CD8-positive, alpha-beta memory T cell (primary cell): ENCODE measurements around the gene DOCK2. TPM values are rescaled to one million over a fixed set of nuclear protein-coding genes. Genes with fewer than 3 reads are reported as not detected.

Experiments used
- CTCF ChIA-PET: fragments of 350-600 bp; sonication (Branson Sonifier 250); formaldehyde crosslinking; loops from one replicate; lab custom pipeline; 2021; ENCODE audit warnings: antibody characterized with exemption; lab: Charles Lee
- POLR2A ChIA-PET: fragments of 350-600 bp; sonication (Branson Sonifier 250); formaldehyde crosslinking; loops from one replicate; lab custom pipeline; 2021; ENCODE audit warnings: antibody characterized with exemption; lab: Charles Lee
- DNase-seq, 5 donors: peaks; one replicate each; pipeline versions ENCODE4 v3.0.0 to v3.0.0-alpha.2; 2020 to 2022; ENCODE audit warnings: mixed read lengths in 1 of 5
- H3K27ac ChIP-seq: one replicate; pipeline ENCODE4 v1.7.0; 2013; ENCODE audit warnings: low read depth, mild to moderate bottlenecking, low read length, moderate library complexity
- H3K27me3 ChIP-seq: 2 replicates; pipeline ENCODE4 v1.7.0; 2013; ENCODE audit warnings: low read length, mild to moderate bottlenecking; ENCODE audit not compliant: insufficient read depth, poor library complexity, severe bottlenecking
- H3K36me3 ChIP-seq: 2 replicates; pipeline ENCODE4 v1.7.0; 2013; ENCODE audit warnings: mild to moderate bottlenecking, low read length, moderate library complexity; ENCODE audit not compliant: insufficient read depth
- H3K4me1 ChIP-seq: 2 replicates; pipeline ENCODE4 v1.7.0; 2013; ENCODE audit warnings: mild to moderate bottlenecking, low read length, moderate library complexity; ENCODE audit not compliant: insufficient read depth
- H3K4me3 ChIP-seq: 2 replicates; pipeline ENCODE4 v1.7.0; 2013; ENCODE audit warnings: mild to moderate bottlenecking, low read length
- H3K9me3 ChIP-seq: 2 replicates; pipeline ENCODE4 v1.7.0; 2013; ENCODE audit warnings: mild to moderate bottlenecking, low read length
- H3K27ac Mint-ChIP-seq, 8 donors: one replicate each; pipeline ENCODE4 v1.8.0; 2020 to 2021; ENCODE audit warnings: mixed read lengths in 8 of 8, mild to moderate bottlenecking in 6 of 8, inconsistent platforms in 3 of 8, moderate library complexity in 3 of 8
- H3K27me3 Mint-ChIP-seq, 2 donors: one replicate each; pipeline ENCODE4 v1.8.0; 2020 to 2021; ENCODE audit warnings: mixed read lengths in 2 of 2, mild to moderate bottlenecking in 1 of 2, moderate library complexity in 1 of 2
- H3K36me3 Mint-ChIP-seq, 3 donors: one replicate each; pipeline ENCODE4 v1.8.0; 2020 to 2021; ENCODE audit warnings: mixed read lengths in 3 of 3, inconsistent platforms in 1 of 3, mild to moderate bottlenecking in 1 of 3
- H3K4me1 Mint-ChIP-seq, 3 donors: one replicate each; pipeline ENCODE4 v1.8.0; 2020 to 2021; ENCODE audit warnings: mixed read lengths in 3 of 3, inconsistent platforms in 1 of 3, mild to moderate bottlenecking in 1 of 3
- H3K4me3 Mint-ChIP-seq, 7 donors: one replicate each; pipeline ENCODE4 v1.8.0; 2020 to 2021; ENCODE audit warnings: mixed read lengths in 7 of 7, mild to moderate bottlenecking in 6 of 7, moderate library complexity in 4 of 7, inconsistent platforms in 2 of 7
- H3K9me3 Mint-ChIP-seq, 5 donors: one replicate each; pipeline ENCODE4 v1.8.0; 2020 to 2022; ENCODE audit warnings: mixed read lengths in 5 of 5, mild to moderate bottlenecking in 3 of 5, moderate library complexity in 2 of 5, inconsistent platforms in 1 of 5
- polyA plus RNA-seq: library from polyadenylated mRNA; unstranded; fragments of 300-500 nt; fragmentation: Illumina TruSeq; gene quantifications from one replicate; pipeline ENCODE4 v1.2.3, GENCODE V29; 2021
- total RNA-seq, 2 experiments: library from RNA; stranded (reverse); gene quantifications; one replicate each; pipeline ENCODE4 v1.2.3, GENCODE V29; 2021

Gene DOCK2
- total and polyA plus RNA-seq, 3 experiments from 2014 or later: 102 to 157 (median 155) TPM

DNA sequence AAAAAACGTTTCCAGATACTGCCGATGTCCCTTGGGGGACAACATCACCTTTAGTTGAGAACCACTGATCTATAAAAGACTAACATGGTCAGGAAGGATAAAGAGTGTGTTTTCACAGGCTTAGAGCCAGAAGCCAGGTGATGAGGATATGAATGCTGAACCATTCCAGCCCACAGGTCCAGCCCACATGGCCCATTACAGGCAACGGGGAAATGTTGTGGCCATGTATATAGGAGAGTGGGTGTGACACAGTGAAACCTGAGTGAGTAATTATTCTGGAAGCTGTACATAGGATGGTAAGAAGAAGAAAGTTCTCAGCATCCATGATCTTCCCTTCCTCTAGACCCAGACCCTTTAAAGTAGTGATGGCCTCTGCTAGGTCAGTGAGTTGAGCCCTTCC, 412.6 kb downstream of the DOCK2 start:
- no peaks in the 10 kb centered on the region for H3K9me3 ChIP-seq
- ChIA-PET CTCF (no interaction called here), POLR2A (no interaction called here)
- Mint-ChIP-seq H3K36me3 (peaks cover 52 to 97% (median 56%) of the 10 kb centered on the region in 3 donors), H3K27ac (peak overlapping the region in 1 of 8 donors; percentile 6), H3K9me3 (no peaks in the 10 kb centered on the region), H3K27me3 (peaks cover 0 to 1% of the 10 kb centered on the region in 2 donors), H3K4me3 (no peak overlapping the region), H3K4me1 (peaks cover 0 to under 1% (median 0%) of the 10 kb centered on the region in 3 donors)
- no peak for DNase-seq
- peaks cover 77% of the 10 kb centered on the region for H3K36me3 ChIP-seq
- no peaks in the 10 kb centered on the region for H3K27me3 ChIP-seq
- H3K4me3 ChIP-seq: no peak overlapping the region
- no peaks in the 10 kb centered on the region for H3K4me1 ChIP-seq
- H3K27ac ChIP-seq: no peak overlapping the region

GRCh38 chr5:170053896-170054295, 416.8 kb downstream of the DOCK2 start:
- Histone ChIP-seq H3K9me3 (no peaks in the 10 kb centered on the region), H3K36me3 (peaks cover 74% of the 10 kb centered on the region), H3K4me3 (no peak overlapping the region), H3K4me1 (no peaks in the 10 kb centered on the region), H3K27ac (no peak overlapping the region), H3K27me3 (no peaks in the 10 kb centered on the region)
- H3K9me3 Mint-ChIP-seq: peaks cover 0 to 4% (median 2%) of the 10 kb centered on the region in 5 donors
- peaks cover 0 to 3% of the 10 kb centered on the region in 2 donors for H3K27me3 Mint-ChIP-seq
- no peaks in the 10 kb centered on the region for H3K4me1 Mint-ChIP-seq
- POLR2A ChIA-PET: no interaction called here
- no peak overlapping the region for H3K4me3 Mint-ChIP-seq
- H3K36me3 Mint-ChIP-seq: peaks cover 70 to 99% (median 77%) of the 10 kb centered on the region in 3 donors
- no peak for DNase-seq
- H3K27ac Mint-ChIP-seq: peak overlapping the region in 2 of 8 donors; percentile 39 to 43
- CTCF ChIA-PET: no interaction called here

GRCh38 chr5:170055606-170056005, 418.5 kb downstream of the DOCK2 start:
- Mint-ChIP-seq H3K27ac (no peak overlapping the region), H3K9me3 (peaks cover 0 to 4% (median 2%) of the 10 kb centered on the region in 5 donors), H3K36me3 (peaks cover 65 to 97% (median 72%) of the 10 kb centered on the region in 3 donors), H3K4me3 (no peak overlapping the region), H3K4me1 (no peaks in the 10 kb centered on the region), H3K27me3 (peaks cover 0 to 3% of the 10 kb centered on the region in 2 donors)
- ChIA-PET POLR2A (no interaction called here), CTCF (no interaction called here)
- H3K9me3 ChIP-seq: no peaks in the 10 kb centered on the region
- H3K27ac ChIP-seq: no peak overlapping the region
- no peak for DNase-seq
- H3K36me3 ChIP-seq: peaks cover 60% of the 10 kb centered on the region
- no peaks in the 10 kb centered on the region for H3K4me1 ChIP-seq
- no peaks in the 10 kb centered on the region for H3K27me3 ChIP-seq
- no peak overlapping the region for H3K4me3 ChIP-seq

- H3K27ac Mint-ChIP-seq: peak overlapping the region in 1 of 8 donors; percentile 72
- H3K4me1 ChIP-seq: no peaks in the 10 kb centered on the region
- H3K9me3 Mint-ChIP-seq: peaks cover 0 to 4% (median 2%) of the 10 kb centered on the region in 5 donors
- peaks cover 63 to 95% (median 69%) of the 10 kb centered on the region in 3 donors for H3K36me3 Mint-ChIP-seq
- H3K4me1 Mint-ChIP-seq: no peaks in the 10 kb centered on the region
- H3K4me3 ChIP-seq: no peak overlapping the region
- H3K27me3 Mint-ChIP-seq: peaks cover 0 to 3% of the 10 kb centered on the region in 2 donors
- peaks cover 51% of the 10 kb centered on the region for H3K36me3 ChIP-seq
- CTCF ChIA-PET: no interaction called here
- H3K4me3 Mint-ChIP-seq: no peak overlapping the region
- no peaks in the 10 kb centered on the region for H3K9me3 ChIP-seq
- H3K27ac ChIP-seq: no peak overlapping the region
- no peaks in the 10 kb centered on the region for H3K27me3 ChIP-seq
- DNase-seq: no peak
- POLR2A ChIA-PET: no interaction called here
Observed at GRCh38 chr5:170056561-170057267, 419.6 kb downstream of the DOCK2 start.

DNA sequence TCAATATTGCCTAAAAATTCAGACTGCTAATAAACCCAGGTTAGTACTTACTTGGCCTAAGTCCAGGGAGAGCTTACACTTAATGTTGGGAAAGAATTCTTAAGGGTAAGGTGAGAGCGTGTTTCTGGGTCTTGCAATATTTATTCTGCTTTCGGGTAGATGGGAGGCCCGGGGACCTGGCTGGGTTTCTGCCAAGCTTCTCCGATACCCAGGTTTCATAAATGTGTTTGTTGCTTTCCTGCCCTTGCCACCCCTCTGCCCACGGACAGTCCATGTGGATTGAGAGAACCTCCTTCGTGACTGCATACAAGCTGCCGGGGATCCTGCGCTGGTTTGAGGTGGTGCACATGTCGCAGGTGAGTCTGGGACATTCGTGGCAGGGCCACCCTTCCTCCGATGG, 420.2 kb downstream of the DOCK2 start:
- H3K36me3 Mint-ChIP-seq: peaks cover 59 to 95% (median 69%) of the 10 kb centered on the region in 3 donors
- no peak for DNase-seq
- H3K27me3 Mint-ChIP-seq: peaks cover 0 to 3% of the 10 kb centered on the region in 2 donors
- H3K4me1 ChIP-seq: no peaks in the 10 kb centered on the region
- no peaks in the 10 kb centered on the region for H3K9me3 ChIP-seq
- H3K27me3 ChIP-seq: no peaks in the 10 kb centered on the region
- H3K27ac Mint-ChIP-seq: no peak overlapping the region
- peaks cover 51% of the 10 kb centered on the region for H3K36me3 ChIP-seq
- no peak overlapping the region for H3K4me3 Mint-ChIP-seq
- H3K4me1 Mint-ChIP-seq: no peaks in the 10 kb centered on the region
- peaks cover 0 to 4% (median 2%) of the 10 kb centered on the region in 5 donors for H3K9me3 Mint-ChIP-seq
- no peak overlapping the region for H3K27ac ChIP-seq
- H3K4me3 ChIP-seq: no peak overlapping the region
- POLR2A ChIA-PET: no interaction called here
- CTCF ChIA-PET: no interaction called here

- no peaks in the 10 kb centered on the region for H3K4me1 ChIP-seq
- CTCF ChIA-PET: interaction anchor here (0.9 kb wide), 1 partner anchor 11 kb away, joined by 4 read pairs; no protein-coding TSS in a partner anchor
Observed at GRCh38 chr5:170059221-170059620, 422.1 kb downstream of the DOCK2 start.

GRCh38 chr5:170067152-170067551, 430.1 kb downstream of the DOCK2 start:
- no peaks in the 10 kb centered on the region for H3K27me3 ChIP-seq
- no peaks in the 10 kb centered on the region for H3K4me1 Mint-ChIP-seq
- H3K9me3 Mint-ChIP-seq: no peaks in the 10 kb centered on the region
- no peak overlapping the region for H3K4me3 ChIP-seq
- ChIA-PET CTCF (no interaction called here), POLR2A (no interaction called here)
- H3K4me1 ChIP-seq: no peaks in the 10 kb centered on the region
- no peaks in the 10 kb centered on the region for H3K27me3 Mint-ChIP-seq
- H3K4me3 Mint-ChIP-seq: no peak overlapping the region
- no peak overlapping the region for H3K27ac ChIP-seq
- no peaks in the 10 kb centered on the region for H3K9me3 ChIP-seq
- H3K36me3 ChIP-seq: peaks cover 40% of the 10 kb centered on the region
- peak overlapping the region in 2 of 8 donors; percentile 25 to 66 for H3K27ac Mint-ChIP-seq
- H3K36me3 Mint-ChIP-seq: peaks cover 49 to 89% (median 51%) of the 10 kb centered on the region in 3 donors
- no peak for DNase-seq

More at GRCh38 chr5:170059221-170059620, 422.1 kb downstream of the DOCK2 start:
- Histone ChIP-seq H3K9me3 (no peaks in the 10 kb centered on the region), H3K4me3 (no peak overlapping the region), H3K27ac (no peak overlapping the region), H3K36me3 (peaks cover 41% of the 10 kb centered on the region), H3K27me3 (no peaks in the 10 kb centered on the region)
- DNase-seq: no peak
- Mint-ChIP-seq H3K36me3 (peaks cover 51 to 93% (median 57%) of the 10 kb centered on the region in 3 donors), H3K9me3 (peaks cover 0 to 4% (median 2%) of the 10 kb centered on the region in 5 donors), H3K27me3 (peaks cover 0 to 2% of the 10 kb centered on the region in 2 donors), H3K4me1 (no peaks in the 10 kb centered on the region), H3K4me3 (no peak overlapping the region), H3K27ac (peak overlapping the region in 2 of 8 donors; percentile 21 to 36)
- POLR2A ChIA-PET: no interaction called here

- no peaks in the 10 kb centered on the region for H3K27me3 Mint-ChIP-seq
- no peak overlapping the region for H3K27ac ChIP-seq
- H3K27me3 ChIP-seq: no peaks in the 10 kb centered on the region
- ChIA-PET CTCF (no interaction called here), POLR2A (no interaction called here)
- H3K4me1 Mint-ChIP-seq: no peaks in the 10 kb centered on the region
- no peaks in the 10 kb centered on the region for H3K9me3 ChIP-seq
- H3K4me3 ChIP-seq: no peak overlapping the region
- H3K4me1 ChIP-seq: no peaks in the 10 kb centered on the region
- H3K4me3 Mint-ChIP-seq: no peak overlapping the region
- no peaks in the 10 kb centered on the region for H3K9me3 Mint-ChIP-seq
- no peak for DNase-seq
- peak overlapping the region in 2 of 8 donors; percentile 25 to 70 for H3K27ac Mint-ChIP-seq
- peaks cover 46 to 88% (median 51%) of the 10 kb centered on the region in 3 donors for H3K36me3 Mint-ChIP-seq
- H3K36me3 ChIP-seq: peaks cover 40% of the 10 kb centered on the region
Observed at GRCh38 chr5:170067574-170068170, 430.6 kb downstream of the DOCK2 start.
